OCI-LY7 (cell line): ENCODE measurements around the gene CYB561D1.

Experiments used
- EZH2phosphoT487 ChIP-seq: fragments of 200-600 bp; sonication (generic); IDR thresholded peaks from 2 replicates; pipeline ENCODE4 v1.6.1; 2018; ENCODE audit warnings: low read depth, borderline replicate concordance, mild to moderate bottlenecking, mixed run types, antibody characterized with exemption, low read length, moderate library complexity, mixed read lengths
- TF ChIP-seq, protein P1 (sequence below): fragments of 200-600 bp; sonication (generic); conservative IDR thresholded peaks from 2 replicates; pipeline ENCODE4 v1.5.1; 2014; ENCODE audit warnings: mild to moderate bottlenecking, antibody characterized with exemption, low read length, moderate library complexity, mixed read lengths

DNA sequence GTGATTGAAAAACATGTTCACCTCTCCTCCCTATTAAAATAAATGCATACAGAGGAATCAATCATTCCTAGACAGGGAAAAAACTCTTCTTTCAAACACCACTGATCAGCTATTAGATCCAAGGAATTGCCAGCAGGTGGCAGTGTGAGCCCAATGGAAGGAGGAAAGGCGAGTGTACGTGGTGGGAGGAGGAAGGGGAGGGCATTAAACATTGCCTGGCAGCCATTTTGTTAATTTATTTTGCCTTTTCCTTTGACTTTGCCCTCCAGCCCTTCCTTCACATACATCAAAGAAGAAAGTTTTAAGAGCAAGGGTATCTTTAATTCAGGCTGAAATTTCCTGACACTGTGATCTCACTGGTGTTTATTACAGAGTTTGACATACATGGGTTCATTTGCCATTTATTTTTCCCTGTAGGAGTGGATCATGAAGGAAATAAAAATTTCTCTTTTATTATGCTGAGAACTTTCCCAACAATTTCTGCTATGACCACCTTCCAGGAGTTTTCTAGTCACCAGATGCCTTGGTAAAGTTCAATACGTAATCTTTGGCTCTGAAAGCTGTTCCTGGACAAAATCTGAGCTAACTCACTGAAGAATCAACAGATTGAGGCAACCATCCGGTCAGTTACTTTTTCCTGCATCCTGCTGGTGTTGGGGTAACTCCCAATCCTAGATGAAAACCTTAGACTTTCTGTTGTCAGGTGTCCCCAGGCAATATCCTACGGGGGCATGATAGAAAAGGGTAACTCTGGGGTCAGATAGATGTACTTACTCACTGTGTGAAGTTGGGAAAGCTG is 52.6 kb downstream of the CYB561D1 start:
- TF ChIP-seq, protein P1, sequence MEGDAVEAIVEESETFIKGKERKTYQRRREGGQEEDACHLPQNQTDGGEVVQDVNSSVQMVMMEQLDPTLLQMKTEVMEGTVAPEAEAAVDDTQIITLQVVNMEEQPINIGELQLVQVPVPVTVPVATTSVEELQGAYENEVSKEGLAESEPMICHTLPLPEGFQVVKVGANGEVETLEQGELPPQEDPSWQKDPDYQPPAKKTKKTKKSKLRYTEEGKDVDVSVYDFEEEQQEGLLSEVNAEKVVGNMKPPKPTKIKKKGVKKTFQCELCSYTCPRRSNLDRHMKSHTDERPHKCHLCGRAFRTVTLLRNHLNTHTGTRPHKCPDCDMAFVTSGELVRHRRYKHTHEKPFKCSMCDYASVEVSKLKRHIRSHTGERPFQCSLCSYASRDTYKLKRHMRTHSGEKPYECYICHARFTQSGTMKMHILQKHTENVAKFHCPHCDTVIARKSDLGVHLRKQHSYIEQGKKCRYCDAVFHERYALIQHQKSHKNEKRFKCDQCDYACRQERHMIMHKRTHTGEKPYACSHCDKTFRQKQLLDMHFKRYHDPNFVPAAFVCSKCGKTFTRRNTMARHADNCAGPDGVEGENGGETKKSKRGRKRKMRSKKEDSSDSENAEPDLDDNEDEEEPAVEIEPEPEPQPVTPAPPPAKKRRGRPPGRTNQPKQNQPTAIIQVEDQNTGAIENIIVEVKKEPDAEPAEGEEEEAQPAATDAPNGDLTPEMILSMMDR = peak; percentile 96
- no peak for TF ChIP-seq EZH2phosphoT487
